HepG2 (cell line): ENCODE measurements around the gene PID1. TPM values are rescaled to one million over a fixed set of nuclear protein-coding genes. Genes with fewer than 3 reads are reported as not detected.

Experiments used
- ATAC-seq: fragments of 200-7000 bp; cut with Tn5 transposase; 3 replicates; pipeline ENCODE4 v1.9.1; 2020; ENCODE audit warnings: mild to moderate bottlenecking, moderate library complexity
- BruUV-seq: library from RNA; stranded (reverse); fragments of 400-500 nt; replicated peaks from 2 replicates; lab custom pipeline; 2021; lab: Mats Ljungman, UMichigan
- CTCF ChIA-PET: fragments of 300-600 bp; formaldehyde crosslinking; extraction: SDS; loops from one replicate; lab custom pipeline; 2021; ENCODE audit warnings: low total read pairs, inconsistent platforms, low intra/inter-chr PET ratio; lab: Yijun Ruan, JAX
- POLR2A ChIA-PET: fragments of 350-600 bp; sonication (Branson Sonifier 250); formaldehyde crosslinking; loops from one replicate; lab custom pipeline; 2020; ENCODE audit warnings: antibody characterized with exemption, inconsistent platforms; lab: Yijun Ruan, JAX
- DNase-seq: peaks from one replicate; pipeline ENCODE4 v3.0.0-alpha.2; 2015; ENCODE audit warnings: low spot score
- FAIRE-seq: peaks from 3 replicates; lab custom pipeline; 2011; peaks lifted over from hg19 to GRCh38; lab: Jason Lieb, UNC
- H2AFZ ChIP-seq: one replicate; pipeline ENCODE4 v1.6.1; 2011; ENCODE audit warnings: low read length, inconsistent platforms
- H3K27ac ChIP-seq: fragments of 300-600 bp; 3 replicates; pipeline ENCODE4 v1.8.0; 2011; ENCODE audit warnings: mixed run types, mild to moderate bottlenecking, mixed read lengths, low read length, inconsistent platforms; ENCODE audit not compliant: insufficient read depth; ENCODE audit errors: extremely low read length
- H3K27me3 ChIP-seq, 2 experiments: fragments of 200-600 bp in 1 of 2; 2 replicates in 1 of 2; 3 replicates in 1 of 2; pipeline versions ENCODE4 v1.6.0 to v1.8.0; 2011; ENCODE audit warnings: low read length in 2 of 2, mild to moderate bottlenecking in 2 of 2, moderate library complexity in 2 of 2, inconsistent platforms in 1 of 2; ENCODE audit not compliant: insufficient read depth in 2 of 2, control insufficient read depth in 1 of 2
- H3K36me3 ChIP-seq, 2 experiments: fragments of 200-600 bp in 1 of 2; replicated peaks in 1 of 2; 2 replicates in 1 of 2; 3 replicates in 1 of 2; pipeline versions ENCODE4 v1.5.1 to v1.8.0; 2011; ENCODE audit warnings: low read length in 2 of 2, inconsistent platforms in 1 of 2; ENCODE audit not compliant: insufficient read depth in 2 of 2, control insufficient read depth in 1 of 2
- H3K4me1 ChIP-seq: 2 replicates; pipeline ENCODE4 v1.5.1; 2012; ENCODE audit warnings: low read length, inconsistent platforms; ENCODE audit not compliant: insufficient read depth
- H3K4me2 ChIP-seq: 2 replicates; pipeline ENCODE4 v1.6.0; 2011; ENCODE audit warnings: low read depth, low read length, inconsistent platforms
- H3K4me3 ChIP-seq, 3 experiments: fragments of 200-600 bp in 1 of 3; sonication (generic), shearing (Covaris generic) in 1 of 3; replicated peaks in 1 of 3; 2 replicates each; pipeline ENCODE4 v1.5.1; 2011 to 2016; ENCODE audit warnings: low read length in 3 of 3, inconsistent platforms in 2 of 3, low read depth in 2 of 3, mild to moderate bottlenecking in 2 of 3, control low read depth in 1 of 3, mixed read lengths in 1 of 3; ENCODE audit not compliant: insufficient read depth in 1 of 3
- H3K79me2 ChIP-seq: one replicate; pipeline ENCODE4 v1.6.1; 2011; ENCODE audit warnings: low read length, inconsistent platforms; ENCODE audit not compliant: insufficient read depth
- H3K9ac ChIP-seq: 2 replicates; pipeline ENCODE4 v1.6.0; 2011; ENCODE audit warnings: mild to moderate bottlenecking, low read depth, low read length, inconsistent platforms; ENCODE audit not compliant: insufficient read depth
- H3K9me3 ChIP-seq: 2 replicates; pipeline ENCODE4 v1.5.1; 2012; ENCODE audit warnings: mild to moderate bottlenecking, low read length
- H4K20me1 ChIP-seq: 2 replicates; pipeline ENCODE4 v1.6.0; 2011; ENCODE audit warnings: inconsistent platforms, mild to moderate bottlenecking, low read length, moderate library complexity; ENCODE audit not compliant: insufficient read depth
- HNF1A ChIP-seq, 2 experiments: sonication (generic) in 1 of 2; formaldehyde crosslinking in 1 of 2; IDR thresholded peaks; 2 replicates each; pipeline versions ENCODE4 v1.4.0 to v1.6.1; 2016 to 2020; ENCODE audit warnings: borderline replicate concordance in 1 of 2, low read depth in 1 of 2, mild to moderate bottlenecking in 1 of 2, missing genetic modification reagents in 1 of 2
- KMT2A ChIP-seq: sonication (generic); formaldehyde crosslinking; IDR thresholded peaks from 2 replicates; pipeline ENCODE4 v1.4.0; 2020; ENCODE audit warnings: missing genetic modification reagents
- ZNF446 ChIP-seq: sonication (generic); formaldehyde crosslinking; IDR thresholded peaks from 2 replicates; pipeline ENCODE4 v1.5.0; 2020; ENCODE audit warnings: mild to moderate bottlenecking, missing genetic modification reagents
- ZSCAN21 ChIP-seq: sonication (generic); formaldehyde crosslinking; IDR thresholded peaks from 2 replicates; pipeline ENCODE4 v1.8.0; 2022; ENCODE audit warnings: mild to moderate bottlenecking, missing genetic modification reagents, moderate library complexity, borderline replicate concordance
- WGBS: methylation state at CpG from one replicate; pipeline ENCODE4 v1.1.6; 2017; ENCODE audit warnings: low lambda C conversion rate; 5-methylcytosine and 5-hydroxymethylcytosine counted together
- in situ Hi-C: cut with HindIII; loops from 2 replicates; pipeline ENCODE4 v1.10.0; 2017; ENCODE audit warnings: low pct_unique_long_range_greater_than_20kb; ENCODE audit not compliant: extremely low pct_ligation_motif_present
- intact Hi-C: fragments of 100-400 bp; cut with micrococcal nuclease; formaldehyde crosslinking; loops from one replicate; pipeline ENCODE4 v1.10.0; 2022; ENCODE audit not compliant: unreplicated experiment
- polyA plus RNA-seq, 8 experiments: library from polyadenylated mRNA; depleted of rRNA in 3 of 8; stranded (reverse) in 7 of 8; unstranded in 1 of 8; fragments of >200 nt; fragmentation: Illumina TruSeq in 4 of 8; extraction: Trizol in 4 of 8; gene quantifications; 2 replicates each; pipeline versions ENCODE4 v1.2.1 to v1.2.3, GENCODE V29; 2011 to 2016; ENCODE audit warnings: low read depth in 4 of 8, missing spikeins in 1 of 8, mixed read lengths in 1 of 8; ENCODE audit not compliant: insufficient read depth in 1 of 8
- total RNA-seq, 5 experiments: library from RNA; depleted of rRNA; stranded (reverse); fragments of >200 nt; fragmentation: Illumina TruSeq; extraction: Trizol; gene quantifications; 2 replicates each; pipeline ENCODE4 v1.2.3, GENCODE V29; 2016; ENCODE audit warnings: low read depth in 1 of 5
- TF ChIP-seq, protein P1 (sequence below): sonication (generic); formaldehyde crosslinking; IDR thresholded peaks from 2 replicates; pipeline ENCODE4 v1.5.0; 2020; ENCODE audit warnings: missing genetic modification reagents

Gene PID1
- total and polyA plus RNA-seq, 2 of the 13 experiments (the other 11 are each of a cell fraction or from before 2014, with no cell fraction given): 0.15 to 0.18 TPM

- WGBS: 67% methylated on average over 4 of the region's 4 CpGs
- FAIRE-seq: no peak
Measured at GRCh38 chr2:229150317-229150716, 120.8 kb downstream of the PID1 start.

More at GRCh38 chr2:229150317-229150716, 120.8 kb downstream of the PID1 start:
- TF ChIP-seq ZSCAN21 (CRISPR knock-in tag): no peak
- no peak for TF ChIP-seq HNF1A (IDR thresholded peaks at IDR 0.05; ENCODE audit: low read depth)
- no peak for TF ChIP-seq HNF1A (CRISPR knock-in tag; IDR thresholded peaks at IDR 0.05; ENCODE audit: borderline replicate concordance)
- TF ChIP-seq KMT2A (CRISPR knock-in tag): no peak
- TF ChIP-seq, protein P1, sequence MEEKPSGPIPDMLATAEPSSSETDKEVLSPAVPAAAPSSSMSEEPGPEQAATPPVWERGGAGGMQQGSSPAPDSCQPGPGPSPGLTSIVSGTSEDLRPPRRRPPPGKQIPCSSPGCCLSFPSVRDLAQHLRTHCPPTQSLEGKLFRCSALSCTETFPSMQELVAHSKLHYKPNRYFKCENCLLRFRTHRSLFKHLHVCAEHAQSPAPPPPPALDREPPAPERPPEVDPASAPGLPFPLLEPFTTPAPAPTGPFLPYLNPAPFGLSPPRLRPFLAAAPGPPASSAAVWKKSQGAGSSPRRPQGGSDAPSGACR (CRISPR knock-in tag): no peak
- no peak for TF ChIP-seq ZNF446 (CRISPR knock-in tag)
- ChIA-PET CTCF (no interaction called here), POLR2A (no interaction called here)
- no peaks in the 10 kb centered on the region for H3K4me1 ChIP-seq
- H3K27ac ChIP-seq: no peak overlapping the region
- in situ Hi-C loops (no loop called here), intact Hi-C loops (no loop called here)
- no TSS peak for BruUV-seq
- H3K27me3 ChIP-seq: no peaks in the 10 kb centered on the region
- H3K36me3 ChIP-seq: no peaks in the 10 kb centered on the region
- ATAC-seq (no peak), DNase-seq (no peak)
- H3K9me3 ChIP-seq: peaks cover 85% of the 10 kb centered on the region
- no peak overlapping the region for H3K4me2 ChIP-seq
- H3K4me3 ChIP-seq: no peak overlapping the region
- H3K79me2 ChIP-seq: no peaks in the 10 kb centered on the region
- no peak overlapping the region for H2AFZ ChIP-seq
- no peak overlapping the region for H3K9ac ChIP-seq
- H4K20me1 ChIP-seq: no peaks in the 10 kb centered on the region
